Measurements from ENCODE around the gene UBE3B.

DNA sequence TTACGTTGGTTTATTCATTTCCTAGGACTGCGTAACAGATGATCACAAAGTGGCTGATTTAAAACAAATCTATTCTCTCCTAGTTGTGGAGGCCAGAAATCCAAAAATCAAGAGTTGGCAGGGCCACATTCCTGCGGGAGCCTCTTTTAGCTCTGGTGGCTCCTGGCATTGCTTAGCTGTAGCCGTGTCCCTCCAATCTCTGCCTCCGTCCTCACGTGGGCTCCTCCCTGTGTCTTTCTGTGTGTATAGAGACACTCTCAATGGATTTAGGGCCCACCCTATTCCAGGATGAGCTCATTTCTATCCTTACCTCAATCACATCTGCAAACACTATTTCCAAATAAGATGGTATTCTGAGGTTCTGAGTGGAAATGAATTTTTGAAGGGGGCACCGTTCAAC lies 42.9 kb upstream of the UBE3B start:
- TF ChIP-seq CTCF (IDR thresholded peaks at IDR 0.05) (no peak), POLR2A (IDR thresholded peaks at IDR 0.05) (peak in 1 of 2 donors; percentile 47)
